ENCODE results near the gene PEMT.

The PEMT gene

DNA sequence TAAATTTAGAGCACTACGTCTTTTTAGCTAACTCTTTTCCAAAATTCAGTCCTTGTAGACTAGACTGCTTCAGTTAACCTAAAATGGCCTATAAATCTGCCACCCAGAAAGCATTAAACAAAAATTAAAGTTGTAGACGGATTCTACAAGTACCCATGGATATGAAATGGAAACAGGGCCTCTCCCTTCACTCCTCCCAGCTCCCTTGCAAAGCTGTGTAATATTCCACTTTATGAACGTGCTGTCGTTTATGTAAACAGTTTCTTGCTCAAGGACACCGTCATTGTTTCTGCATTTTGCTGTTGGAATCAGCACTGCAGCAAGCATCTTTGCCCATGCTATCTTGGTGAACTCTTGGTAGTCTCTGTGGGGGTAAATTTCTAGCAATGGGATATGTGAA lies 109.6 kb downstream of the PEMT start:
- Histone ChIP-seq H3K9me3 (ENCODE audit: low read depth, low read length) (no peaks in the 10 kb centered on the region), H3K9ac (ENCODE audit: insufficient read length) (no peak overlapping the region), H3K27ac (no peak overlapping the region), H3K4me3 (no peak overlapping the region), H3K36me3 (ENCODE audit: insufficient read depth, low read length) (peaks cover 21% of the 10 kb centered on the region)
- no peak for DNase-seq (ENCODE audit: low read depth, low spot score)
- TF ChIP-seq EZH2 (IDR thresholded peaks at IDR 0.05) (no peak), POLR2AphosphoS5 (IDR thresholded peaks at IDR 0.05; ENCODE audit: borderline replicate concordance, low read depth, low read length) (no peak), FOXP2 (optimal IDR thresholded peaks at IDR 0.05; ENCODE audit: control extremely low read depth, extremely low read length, insufficient read depth) (no peak)

- no peak overlapping the region for H3K27ac ChIP-seq
- H3K9me3 ChIP-seq (ENCODE audit: low read depth, low read length), result no peaks in the 10 kb centered on the region
- no peak overlapping the region for H3K9ac ChIP-seq (ENCODE audit: insufficient read length)
- no peak overlapping the region for H3K4me3 ChIP-seq
- H3K36me3 ChIP-seq (ENCODE audit: insufficient read depth, low read length), result peaks cover 18% of the 10 kb centered on the region
- no peak for TF ChIP-seq POLR2AphosphoS5 (IDR thresholded peaks at IDR 0.05; ENCODE audit: borderline replicate concordance, low read depth, low read length)
- no peak for TF ChIP-seq FOXP2 (optimal IDR thresholded peaks at IDR 0.05; ENCODE audit: control extremely low read depth, extremely low read length, insufficient read depth)
- TF ChIP-seq EZH2 (IDR thresholded peaks at IDR 0.05), result no peak
- no peak for DNase-seq (ENCODE audit: low read depth, low spot score)
Measured at GRCh38 chr17:17480593-17481148, 110.8 kb downstream of the PEMT start.

GRCh38 chr17:17479209-17479608 lies 112.3 kb downstream of the PEMT start:
- Histone ChIP-seq H3K9me3 (ENCODE audit: low read depth, low read length) (no peaks in the 10 kb centered on the region), H3K27ac (no peak overlapping the region), H3K9ac (ENCODE audit: insufficient read length) (no peak overlapping the region), H3K4me3 (no peak overlapping the region), H3K36me3 (ENCODE audit: insufficient read depth, low read length) (peaks cover 9% of the 10 kb centered on the region; the same call in 1 of the 2 replicates)
- DNase-seq (ENCODE audit: low read depth, low spot score), result no peak
- TF ChIP-seq FOXP2 (optimal IDR thresholded peaks at IDR 0.05; ENCODE audit: control extremely low read depth, extremely low read length, insufficient read depth) (no peak), EZH2 (IDR thresholded peaks at IDR 0.05) (no peak), POLR2AphosphoS5 (IDR thresholded peaks at IDR 0.05; ENCODE audit: borderline replicate concordance, low read depth, low read length) (no peak)

DNA sequence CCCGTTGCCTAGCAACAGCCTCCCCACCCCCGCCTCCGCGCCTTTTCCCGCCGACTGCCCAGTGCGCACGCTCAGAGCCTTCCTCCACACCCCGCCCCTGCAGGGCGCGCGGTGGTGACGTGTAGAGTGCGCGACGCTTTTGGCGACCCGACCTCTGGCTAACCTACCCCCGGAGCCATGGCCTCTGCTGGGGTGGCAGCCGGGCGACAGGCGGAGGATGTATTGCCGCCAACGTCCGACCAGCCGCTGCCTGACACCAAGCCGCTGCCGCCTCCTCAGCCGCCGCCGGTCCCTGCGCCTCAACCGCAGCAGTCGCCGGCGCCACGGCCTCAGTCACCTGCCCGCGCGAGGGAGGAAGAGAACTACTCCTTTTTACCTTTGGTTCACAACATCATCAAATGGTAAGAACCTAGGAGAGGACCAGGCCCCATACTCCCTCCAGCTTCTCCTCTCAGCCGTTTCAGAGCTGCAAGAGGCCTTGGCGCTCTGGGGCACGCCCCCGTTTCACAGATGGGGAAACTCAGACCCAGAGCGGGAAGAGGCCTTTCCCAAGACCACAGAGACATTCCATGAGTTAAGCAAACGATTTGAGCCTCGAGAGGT lies 114.5 kb downstream of the PEMT start, which contains the start of gene MED9:
Gene MED9, plus strand, starts transcription at position 136 of the 603 bp plus-strand sequence. Its CDS starts 42 bp downstream, at position 178.
- Histone ChIP-seq H3K4me3 (peak within 1 kb of the TSS; percentile 94), H3K27ac (peak within 1 kb of the TSS; percentile 75), H3K36me3 (ENCODE audit: insufficient read depth, low read length) (no peaks in the 10 kb centered on the region; the same call in 1 of the 2 replicates), H3K9ac (ENCODE audit: insufficient read length) (peak within 1 kb of the TSS; percentile 98), H3K9me3 (ENCODE audit: low read depth, low read length) (no peaks in the 10 kb centered on the region)
- no peak for TF ChIP-seq EZH2 (IDR thresholded peaks at IDR 0.05)
- peak; percentile 66; the same call in 1 of the 2 replicates for TF ChIP-seq POLR2AphosphoS5 (IDR thresholded peaks at IDR 0.05; ENCODE audit: borderline replicate concordance, low read depth, low read length)
- DNase-seq (ENCODE audit: low read depth, low spot score), result peak; percentile 16

DNA sequence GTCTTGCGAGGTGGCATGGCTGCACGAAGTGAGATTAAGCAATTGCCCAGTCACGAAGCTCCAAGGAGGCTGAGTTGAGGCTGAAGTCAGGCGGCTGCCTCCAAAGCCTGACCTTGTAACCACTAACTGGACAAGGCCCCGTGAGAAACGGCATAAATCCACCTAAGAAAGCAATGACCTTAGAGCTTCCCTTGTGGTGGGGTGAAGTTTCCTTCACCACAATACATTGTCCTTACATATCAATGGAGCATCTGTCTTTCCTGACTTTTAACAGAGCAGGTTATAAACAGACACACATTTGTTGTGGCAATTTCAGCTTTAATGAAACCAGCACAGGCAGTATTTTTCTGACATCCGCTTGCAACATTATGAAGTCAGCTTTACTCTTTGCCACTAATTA lies 117.2 kb downstream of the PEMT start:
- Histone ChIP-seq H3K9me3 (ENCODE audit: low read depth, low read length) (no peaks in the 10 kb centered on the region), H3K9ac (ENCODE audit: insufficient read length) (no peak overlapping the region), H3K27ac (no peak overlapping the region), H3K4me3 (no peak overlapping the region), H3K36me3 (ENCODE audit: insufficient read depth, low read length) (no peaks in the 10 kb centered on the region; the same call in 1 of the 2 replicates)
- DNase-seq (ENCODE audit: low read depth, low spot score), result no peak
- no peak for TF ChIP-seq POLR2AphosphoS5 (IDR thresholded peaks at IDR 0.05; ENCODE audit: borderline replicate concordance, low read depth, low read length)
- TF ChIP-seq FOXP2 (optimal IDR thresholded peaks at IDR 0.05; ENCODE audit: control extremely low read depth, extremely low read length, insufficient read depth), result no peak
- no peak for TF ChIP-seq EZH2 (IDR thresholded peaks at IDR 0.05)

GRCh38 chr17:17472333-17472920 lies 119.1 kb downstream of the PEMT start:
- H3K9ac ChIP-seq (ENCODE audit: insufficient read length), result no peak overlapping the region
- no peak for TF ChIP-seq POLR2AphosphoS5 (IDR thresholded peaks at IDR 0.05; ENCODE audit: borderline replicate concordance, low read depth, low read length)
- no peak for TF ChIP-seq EZH2 (IDR thresholded peaks at IDR 0.05)
- no peak for TF ChIP-seq FOXP2 (optimal IDR thresholded peaks at IDR 0.05; ENCODE audit: control extremely low read depth, extremely low read length, insufficient read depth)
- H3K27ac ChIP-seq, result no peak overlapping the region
- no peak overlapping the region for H3K4me3 ChIP-seq
- no peaks in the 10 kb centered on the region for H3K36me3 ChIP-seq (ENCODE audit: insufficient read depth, low read length)
- no peak for DNase-seq (ENCODE audit: low read depth, low spot score)
- no peaks in the 10 kb centered on the region for H3K9me3 ChIP-seq (ENCODE audit: low read depth, low read length)

DNA sequence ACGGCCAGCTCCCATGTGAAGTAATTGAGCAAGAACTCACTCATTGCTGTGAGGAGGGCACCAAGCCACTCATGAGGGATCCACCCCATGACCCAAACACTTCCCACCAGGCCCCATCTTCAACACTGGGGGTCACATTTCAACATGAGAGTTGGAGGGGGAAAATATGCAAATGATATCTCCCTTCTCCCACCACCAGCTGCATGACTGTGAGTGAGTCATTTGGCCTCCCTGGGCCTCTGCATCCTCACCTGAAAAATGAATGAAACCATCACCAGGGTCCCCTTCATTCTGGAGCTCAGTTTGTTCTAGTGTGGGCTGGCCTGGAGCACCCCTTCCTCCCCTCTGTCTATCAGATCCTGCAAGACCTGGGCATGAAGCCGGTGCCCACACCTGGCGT lies 121.5 kb downstream of the PEMT start:
- no peak for DNase-seq (ENCODE audit: low read depth, low spot score)
- no peak overlapping the region for H3K27ac ChIP-seq
- no peak overlapping the region for H3K4me3 ChIP-seq
- H3K9me3 ChIP-seq (ENCODE audit: low read depth, low read length), result no peaks in the 10 kb centered on the region
- TF ChIP-seq POLR2AphosphoS5 (IDR thresholded peaks at IDR 0.05; ENCODE audit: borderline replicate concordance, low read depth, low read length) (no peak), EZH2 (IDR thresholded peaks at IDR 0.05) (no peak), FOXP2 (optimal IDR thresholded peaks at IDR 0.05; ENCODE audit: control extremely low read depth, extremely low read length, insufficient read depth) (no peak)
- no peaks in the 10 kb centered on the region for H3K36me3 ChIP-seq (ENCODE audit: insufficient read depth, low read length)
- no peak overlapping the region for H3K9ac ChIP-seq (ENCODE audit: insufficient read length)

- Histone ChIP-seq H3K27ac (no peak overlapping the region), H3K36me3 (ENCODE audit: insufficient read depth, low read length) (no peaks in the 10 kb centered on the region), H3K4me3 (no peak overlapping the region), H3K9me3 (ENCODE audit: low read depth, low read length) (no peaks in the 10 kb centered on the region), H3K9ac (ENCODE audit: insufficient read length) (no peak overlapping the region)
- no peak for DNase-seq (ENCODE audit: low read depth, low spot score)
- no peak for TF ChIP-seq EZH2 (IDR thresholded peaks at IDR 0.05)
- no peak for TF ChIP-seq POLR2AphosphoS5 (IDR thresholded peaks at IDR 0.05; ENCODE audit: borderline replicate concordance, low read depth, low read length)
- TF ChIP-seq FOXP2 (optimal IDR thresholded peaks at IDR 0.05; ENCODE audit: control extremely low read depth, extremely low read length, insufficient read depth), result no peak
Measured at GRCh38 chr17:17469358-17469757, 122.2 kb downstream of the PEMT start.

Measured in SK-N-MC (cell line).